ENCODE measurements around the gene GRAP2. TPM values are rescaled to one million over a fixed set of nuclear protein-coding genes. Genes with fewer than 3 reads are reported as not detected.

The GRAP2 gene
- total and polyA plus RNA-seq, 2 donors (not counting 3 experiments of a cell fraction or from before 2014, with no cell fraction given) = 0.04 TPM; not detected in 1

GRCh38 chr22:39943337-39943736 lies 42.5 kb downstream of the GRAP2 start:
- Histone ChIP-seq H2AFZ (ENCODE audit: low read depth, low read length) (no peak overlapping the region), H3K36me3 (ENCODE audit: control insufficient read depth in 2 of 2, extremely low read depth in 1 of 2, insufficient read depth in 2 of 2, low read length in 2 of 2) (no peaks in the 10 kb centered on the region), H3K27me3 (ENCODE audit: control insufficient read depth in 2 of 2, insufficient read depth in 2 of 2, low read length in 2 of 2) (peaks cover 4 to 5% of the 10 kb centered on the region in 2 experiments), H3K27ac (ENCODE audit: insufficient read depth, low read depth, low read length) (no peak overlapping the region), H3K79me2 (ENCODE audit: control insufficient read depth, insufficient read depth, low read length) (no peaks in the 10 kb centered on the region), H4K20me1 (replicated peaks; ENCODE audit: control insufficient read depth, extremely low read depth, insufficient read depth, low read length) (no peaks in the 10 kb centered on the region), H3K9me3 (replicated peaks; ENCODE audit: control insufficient read depth, insufficient read depth, low read length) (no peaks in the 10 kb centered on the region), H3K4me3 (replicated peaks in 1 of 3; ENCODE audit: insufficient read depth in 1 of 3, low read depth in 1 of 3, low read length in 3 of 3) (no peak overlapping the region), H3K9me1 (replicated peaks; ENCODE audit: control insufficient read depth, extremely low read depth, insufficient read depth, low read length) (no peaks in the 10 kb centered on the region), H3K4me2 (ENCODE audit: insufficient read depth, low read length) (no peak overlapping the region), H3K4me1 (ENCODE audit: control insufficient read depth, extremely low read depth, insufficient read depth, low read length) (no peaks in the 10 kb centered on the region), H3K9ac (replicated peaks; ENCODE audit: extremely low read depth, insufficient read depth, low read length) (no peak overlapping the region)
- dilution Hi-C loops (cut with MboI; ENCODE audit: extremely low pct_ligation_motif_present, low sequenced_read_pairs) = no loop called here
- TF ChIP-seq, protein P1, sequence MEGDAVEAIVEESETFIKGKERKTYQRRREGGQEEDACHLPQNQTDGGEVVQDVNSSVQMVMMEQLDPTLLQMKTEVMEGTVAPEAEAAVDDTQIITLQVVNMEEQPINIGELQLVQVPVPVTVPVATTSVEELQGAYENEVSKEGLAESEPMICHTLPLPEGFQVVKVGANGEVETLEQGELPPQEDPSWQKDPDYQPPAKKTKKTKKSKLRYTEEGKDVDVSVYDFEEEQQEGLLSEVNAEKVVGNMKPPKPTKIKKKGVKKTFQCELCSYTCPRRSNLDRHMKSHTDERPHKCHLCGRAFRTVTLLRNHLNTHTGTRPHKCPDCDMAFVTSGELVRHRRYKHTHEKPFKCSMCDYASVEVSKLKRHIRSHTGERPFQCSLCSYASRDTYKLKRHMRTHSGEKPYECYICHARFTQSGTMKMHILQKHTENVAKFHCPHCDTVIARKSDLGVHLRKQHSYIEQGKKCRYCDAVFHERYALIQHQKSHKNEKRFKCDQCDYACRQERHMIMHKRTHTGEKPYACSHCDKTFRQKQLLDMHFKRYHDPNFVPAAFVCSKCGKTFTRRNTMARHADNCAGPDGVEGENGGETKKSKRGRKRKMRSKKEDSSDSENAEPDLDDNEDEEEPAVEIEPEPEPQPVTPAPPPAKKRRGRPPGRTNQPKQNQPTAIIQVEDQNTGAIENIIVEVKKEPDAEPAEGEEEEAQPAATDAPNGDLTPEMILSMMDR (IDR thresholded peaks at IDR 0.05; ENCODE audit: extremely low read depth in 1 of 2, insufficient read depth in 1 of 2, low read depth in 1 of 2, low read length in 2 of 2) = peak in 1 of 2 donors; percentile 3
- TF ChIP-seq EZH2 (IDR thresholded peaks at IDR 0.05; ENCODE audit: borderline replicate concordance, low read depth, low read length, severe bottlenecking) = no peak
- ChIA-PET CTCF (interaction anchor here (1.0 to 2.9 kb wide), 7 partner anchors 10 to 81 kb away, joined by 3 to 14 read pairs (median 3); no protein-coding TSS in a partner anchor), POLR2A (no interaction called here)
- DNase-seq (ENCODE audit: low read depth, low spot score) (no peak), FAIRE-seq (no peak)
- intact Hi-C loops (cut with micrococcal nuclease) = no loop called here
- BruUV-seq (replicated peaks) = no TSS peak

GRCh38 chr22:39943953-39944872 lies 43.3 kb downstream of the GRAP2 start:
- no peak for TF ChIP-seq POLR2A (IDR thresholded peaks at IDR 0.05; ENCODE audit: low read depth, low read length)
- no peak for TF ChIP-seq MAX (IDR thresholded peaks at IDR 0.05; ENCODE audit: insufficient read depth, insufficient read length)
- TF ChIP-seq JUN (IDR thresholded peaks at IDR 0.05; ENCODE audit: borderline replicate concordance, insufficient read depth, insufficient read length, low read depth) = no peak
- TF ChIP-seq EZH2 (IDR thresholded peaks at IDR 0.05; ENCODE audit: borderline replicate concordance, low read depth, low read length, severe bottlenecking) = no peak
- no peak for TF ChIP-seq GATA2 (IDR thresholded peaks at IDR 0.05; ENCODE audit: insufficient read depth, insufficient read length, low read depth, low read length)
- TF ChIP-seq FOS (IDR thresholded peaks at IDR 0.05; ENCODE audit: borderline replicate concordance, insufficient read depth, low read length) = no peak
- Histone ChIP-seq H4K20me1 (replicated peaks; ENCODE audit: control insufficient read depth, extremely low read depth, insufficient read depth, low read length) (no peaks in the 10 kb centered on the region), H3K36me3 (ENCODE audit: control insufficient read depth in 2 of 2, extremely low read depth in 1 of 2, insufficient read depth in 2 of 2, low read length in 2 of 2) (no peaks in the 10 kb centered on the region), H3K4me3 (replicated peaks in 1 of 3; ENCODE audit: insufficient read depth in 1 of 3, low read depth in 1 of 3, low read length in 3 of 3) (no peak overlapping the region), H3K9me3 (replicated peaks; ENCODE audit: control insufficient read depth, insufficient read depth, low read length) (no peaks in the 10 kb centered on the region), H3K4me1 (ENCODE audit: control insufficient read depth, extremely low read depth, insufficient read depth, low read length) (no peaks in the 10 kb centered on the region), H3K79me2 (ENCODE audit: control insufficient read depth, insufficient read depth, low read length) (no peaks in the 10 kb centered on the region), H3K27me3 (ENCODE audit: control insufficient read depth in 2 of 2, insufficient read depth in 2 of 2, low read length in 2 of 2) (peaks cover 2 to 5% of the 10 kb centered on the region in 2 experiments), H3K9ac (replicated peaks; ENCODE audit: extremely low read depth, insufficient read depth, low read length) (no peak overlapping the region), H2AFZ (ENCODE audit: low read depth, low read length) (no peak overlapping the region), H3K4me2 (ENCODE audit: insufficient read depth, low read length) (no peak overlapping the region), H3K27ac (ENCODE audit: insufficient read depth, low read depth, low read length) (no peak overlapping the region), H3K9me1 (replicated peaks; ENCODE audit: control insufficient read depth, extremely low read depth, insufficient read depth, low read length) (no peaks in the 10 kb centered on the region)
- no peak for DNase-seq (ENCODE audit: low read depth, low spot score)
- BruUV-seq (replicated peaks) = no TSS peak
- ChIA-PET POLR2A (no interaction called here), CTCF (interaction anchor here (1.5 to 2.9 kb wide), 3 partner anchors 11 to 80 kb away, joined by 3 to 14 read pairs (median 13); no protein-coding TSS in a partner anchor)
- intact Hi-C loops (cut with micrococcal nuclease) = no loop called here
- no peak for FAIRE-seq
- dilution Hi-C loops (cut with MboI; ENCODE audit: extremely low pct_ligation_motif_present, low sequenced_read_pairs) = no loop called here

Measured in endothelial cell of umbilical vein (primary cell).